K562 treated with DMSO at 1 percent for 4 hours (cell line): ENCODE measurements around the gene GLP1R. TPM values are rescaled to one million over a fixed set of nuclear protein-coding genes. Genes with fewer than 3 reads are reported as not detected.

Source experiments
- total RNA-seq: library from RNA; unstranded; fragments of 300-600 nt; gene quantifications from 2 replicates; pipeline ENCODE4 v1.2.3, GENCODE V29; 2022; ENCODE audit not compliant: insufficient read depth

Gene GLP1R
- not detected in 2 replicates for total RNA-seq

DNA sequence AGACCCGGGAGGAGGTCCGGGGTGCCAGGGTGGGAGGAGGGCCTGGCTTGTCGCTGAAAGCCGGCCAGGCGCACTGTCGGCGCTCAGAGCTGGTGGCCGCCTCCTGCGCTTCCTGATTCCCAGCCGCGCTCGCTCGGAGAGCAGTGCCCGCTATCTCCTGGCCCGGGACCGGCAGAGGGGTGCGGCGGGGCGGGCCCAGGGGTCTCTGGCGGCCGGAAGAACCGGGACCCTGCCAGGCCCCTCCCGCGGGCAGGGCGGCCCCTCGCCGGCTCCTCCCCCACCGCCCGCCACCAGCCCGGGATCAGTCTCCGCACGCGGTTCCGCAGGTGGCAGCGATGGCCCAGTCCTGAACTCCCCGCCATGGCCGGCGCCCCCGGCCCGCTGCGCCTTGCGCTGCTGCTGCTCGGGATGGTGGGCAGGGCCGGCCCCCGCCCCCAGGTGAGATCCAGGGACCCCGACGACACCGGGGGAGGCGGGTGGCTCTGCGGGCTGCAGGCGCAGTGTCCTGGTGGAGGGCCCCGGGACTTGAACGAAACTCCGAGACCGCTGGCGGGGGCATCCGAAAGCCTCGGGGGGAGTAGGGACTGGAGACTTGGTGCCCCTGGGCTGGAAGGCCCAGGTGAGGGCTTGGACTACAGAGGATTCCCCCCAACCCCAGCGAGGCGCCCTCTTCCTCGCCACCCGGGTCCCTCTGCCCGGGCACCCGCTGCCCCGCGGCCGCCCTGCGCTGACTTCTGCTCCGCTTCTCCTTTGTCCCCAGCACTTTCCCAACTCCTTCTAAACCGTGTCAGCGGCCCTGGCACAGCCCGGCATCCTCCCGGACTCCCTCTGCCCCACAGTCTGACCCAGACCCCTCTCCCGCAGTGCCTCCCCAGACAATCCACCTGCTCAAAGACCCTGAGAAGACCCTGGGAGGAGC is at the start of gene GLP1R:
Gene GLP1R (plus strand): TSS at position 301 of the 919 bp plus-strand sequence. CDS start 60 bp downstream, at position 361.

DNA sequence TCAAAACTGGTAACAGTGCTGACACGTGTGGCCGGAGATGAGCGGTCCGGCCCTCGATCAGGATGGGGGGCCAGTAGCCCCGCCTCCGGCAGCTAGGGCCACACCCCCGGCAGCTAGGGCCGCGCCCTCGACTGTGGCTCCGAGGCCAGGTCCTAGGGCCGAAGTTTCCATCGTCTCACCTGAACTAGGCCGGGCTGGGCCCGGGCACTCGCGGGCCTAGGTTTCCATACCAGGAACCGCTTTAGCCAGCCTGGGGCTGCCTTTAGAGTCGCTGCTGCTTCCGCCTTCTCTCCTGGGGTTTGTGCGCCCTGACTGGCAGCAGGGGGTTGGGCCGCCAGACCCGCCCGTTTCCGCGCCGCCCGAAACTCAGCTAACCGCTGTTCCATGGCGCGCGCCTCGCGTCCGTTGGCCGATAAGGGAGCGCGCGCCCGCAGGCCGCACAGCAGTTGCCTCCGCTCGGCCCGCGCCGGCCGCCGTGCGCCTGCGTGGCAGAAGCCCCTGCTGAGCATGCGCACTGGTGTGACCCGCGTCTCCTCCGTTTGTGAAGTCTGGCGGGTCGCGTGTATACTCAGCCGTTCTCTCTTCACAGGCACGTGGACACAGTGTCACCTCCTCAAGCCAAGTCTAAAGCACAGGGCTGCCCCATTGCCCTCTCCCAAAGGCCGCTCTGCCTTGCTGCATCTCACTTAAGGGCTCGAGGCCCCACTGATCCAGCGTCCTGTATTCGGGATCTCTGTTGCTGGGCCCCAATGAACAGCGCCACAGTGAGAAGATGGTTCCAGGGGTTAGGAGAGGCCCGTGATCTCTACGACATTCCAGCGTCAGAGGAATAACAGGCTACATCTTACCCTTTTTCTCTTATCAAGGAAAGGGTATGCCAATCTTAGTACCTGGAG is 66.4 kb downstream of the GLP1R start, which contains the start of gene SAYSD1:
Gene SAYSD1 (minus strand): TSS at position 483 of the 896 bp plus-strand sequence. CDS start 97 bp downstream, at position 386.

Other genes starting within 250 kb of the GLP1R start
- 4.5 and 6.8 TPM in 2 replicates for gene SAYSD1, start 66.4 kb downstream of the GLP1R start, total RNA-seq
- 11.6 and 18.5 TPM in 2 replicates for gene KCNK5, start 180.7 kb downstream of the GLP1R start, total RNA-seq